Testis (tissue), 2 donors: Measurements from ENCODE around the gene PTRH1.

Experiments
- CTCF ChIP-seq, 3 experiments: fragments of 450-650 bp in 2 of 3; fragments of 200-600 bp in 1 of 3; sonication (generic) in 1 of 3; IDR thresholded peaks; one replicate each; pipeline ENCODE4 v1.5.1; 2016 to 2019; ENCODE audit warnings: antibody characterized with exemption in 3 of 3, mild to moderate bottlenecking in 2 of 3, moderate library complexity in 1 of 3
- POLR2A ChIP-seq: fragments of 450-650 bp; IDR thresholded peaks from one replicate; pipeline ENCODE4 v1.6.1; 2017; ENCODE audit warnings: antibody characterized with exemption, mild to moderate bottlenecking, moderate library complexity

GRCh38 chr9:127741831-127742434 is 26.5 kb upstream of the PTRH1 start:
- TF ChIP-seq CTCF (IDR thresholded peaks at IDR 0.05), result no peak
- TF ChIP-seq POLR2A, result no peak
